ENCODE results near the gene EHBP1. TPM values are rescaled to one million over a fixed set of nuclear protein-coding genes. Genes with fewer than 3 reads are reported as not detected.

EHBP1 gene
- total and polyA plus RNA-seq, 2 donors (not counting 3 experiments of a cell fraction or from before 2014, with no cell fraction given): 8.4 to 34.8 TPM

DNA sequence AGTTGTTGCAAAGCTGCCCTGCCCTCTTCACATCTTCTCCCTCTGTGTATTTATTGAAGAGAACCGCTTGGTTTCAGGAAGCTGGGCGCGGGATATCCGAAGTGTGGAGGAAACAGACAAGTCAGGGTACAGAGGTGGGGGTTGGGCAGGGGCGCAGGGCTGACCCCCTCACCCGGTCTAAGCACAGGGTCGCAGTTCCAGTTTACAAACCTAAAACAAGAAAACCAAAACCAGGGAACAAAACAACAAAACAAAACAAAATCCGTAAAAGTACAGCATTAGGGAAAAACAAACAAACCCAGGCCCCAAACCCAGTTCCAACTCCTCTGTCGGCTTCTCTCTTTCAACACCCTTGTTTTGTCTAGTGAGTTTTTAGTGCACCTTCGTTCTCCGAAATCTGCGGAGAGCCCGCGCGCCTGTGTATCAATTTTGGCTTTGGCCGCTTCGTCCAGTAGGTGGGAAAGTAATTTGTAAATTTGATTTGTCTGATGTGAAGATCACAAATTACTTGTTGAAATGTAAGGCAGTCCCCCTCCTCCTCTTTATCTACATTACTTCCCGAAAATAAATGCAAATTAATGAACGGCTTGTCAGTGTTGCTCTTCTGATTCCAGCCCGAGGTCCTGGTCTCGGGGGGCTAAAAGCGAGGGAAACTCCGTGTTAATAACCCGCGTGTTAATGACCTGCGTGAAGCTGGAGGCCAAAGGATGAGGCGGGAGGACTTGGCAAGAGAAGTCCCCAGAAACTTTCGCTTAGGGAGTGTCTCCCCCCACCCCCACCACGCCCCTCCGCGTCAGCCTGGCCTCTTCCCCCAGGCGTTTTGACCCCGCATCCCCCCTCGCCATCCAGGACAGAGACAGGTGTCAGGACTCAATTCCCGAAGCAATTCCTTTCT is 352.0 kb downstream of the EHBP1 start:
- no TSS peak for BruUV-seq (replicated peaks)
- FAIRE-seq (no peak), DNase-seq (ENCODE audit: low read depth, low spot score) (peak; percentile 21)
- no peaks in the 10 kb centered on the region for H3K9me1 ChIP-seq (replicated peaks; ENCODE audit: control insufficient read depth, extremely low read depth, insufficient read depth, low read length)
- no peak overlapping the region for H2AFZ ChIP-seq (ENCODE audit: low read depth, low read length)
- H3K27ac ChIP-seq (ENCODE audit: insufficient read depth, low read depth, low read length): no peak overlapping the region
- ChIA-PET CTCF (interaction anchor here (1.4 kb wide), 1 partner anchor 601 kb away, joined by 3 read pairs; no protein-coding TSS in a partner anchor), POLR2A (no interaction called here)
- H3K4me3 ChIP-seq (replicated peaks in 1 of 3; ENCODE audit: insufficient read depth in 1 of 3, low read depth in 1 of 3, low read length in 3 of 3): no peak overlapping the region
- TF ChIP-seq JUN (IDR thresholded peaks at IDR 0.05; ENCODE audit: borderline replicate concordance, insufficient read depth, insufficient read length, low read depth) (no peak), EZH2 (IDR thresholded peaks at IDR 0.05; ENCODE audit: borderline replicate concordance, low read depth, low read length, severe bottlenecking) (peak; percentile 44)
- no peaks in the 10 kb centered on the region for H4K20me1 ChIP-seq (replicated peaks; ENCODE audit: control insufficient read depth, extremely low read depth, insufficient read depth, low read length)
- H3K36me3 ChIP-seq (ENCODE audit: control insufficient read depth in 2 of 2, extremely low read depth in 1 of 2, insufficient read depth in 2 of 2, low read length in 2 of 2): no peaks in the 10 kb centered on the region
- no peak overlapping the region for H3K9ac ChIP-seq (replicated peaks; ENCODE audit: extremely low read depth, insufficient read depth, low read length)
- H3K79me2 ChIP-seq (ENCODE audit: control insufficient read depth, insufficient read depth, low read length): no peaks in the 10 kb centered on the region
- intact Hi-C loops (cut with micrococcal nuclease): loop anchor here (1.0 to 10.0 kb wide), 3 partner anchors 7 to 583 kb away; partner anchors contain the start of genes EHBP1 and OTX1
- dilution Hi-C loops (cut with MboI; ENCODE audit: extremely low pct_ligation_motif_present, low sequenced_read_pairs): no loop called here
- no peaks in the 10 kb centered on the region for H3K9me3 ChIP-seq (replicated peaks; ENCODE audit: control insufficient read depth, insufficient read depth, low read length)
- no peak overlapping the region for H3K4me2 ChIP-seq (ENCODE audit: insufficient read depth, low read length)
- peaks cover 32% of the 10 kb centered on the region for H3K4me1 ChIP-seq (ENCODE audit: control insufficient read depth, extremely low read depth, insufficient read depth, low read length)
- H3K27me3 ChIP-seq (ENCODE audit: control insufficient read depth in 2 of 2, insufficient read depth in 2 of 2, low read length in 2 of 2): peaks cover 70 to 98% of the 10 kb centered on the region in 2 experiments

DNA sequence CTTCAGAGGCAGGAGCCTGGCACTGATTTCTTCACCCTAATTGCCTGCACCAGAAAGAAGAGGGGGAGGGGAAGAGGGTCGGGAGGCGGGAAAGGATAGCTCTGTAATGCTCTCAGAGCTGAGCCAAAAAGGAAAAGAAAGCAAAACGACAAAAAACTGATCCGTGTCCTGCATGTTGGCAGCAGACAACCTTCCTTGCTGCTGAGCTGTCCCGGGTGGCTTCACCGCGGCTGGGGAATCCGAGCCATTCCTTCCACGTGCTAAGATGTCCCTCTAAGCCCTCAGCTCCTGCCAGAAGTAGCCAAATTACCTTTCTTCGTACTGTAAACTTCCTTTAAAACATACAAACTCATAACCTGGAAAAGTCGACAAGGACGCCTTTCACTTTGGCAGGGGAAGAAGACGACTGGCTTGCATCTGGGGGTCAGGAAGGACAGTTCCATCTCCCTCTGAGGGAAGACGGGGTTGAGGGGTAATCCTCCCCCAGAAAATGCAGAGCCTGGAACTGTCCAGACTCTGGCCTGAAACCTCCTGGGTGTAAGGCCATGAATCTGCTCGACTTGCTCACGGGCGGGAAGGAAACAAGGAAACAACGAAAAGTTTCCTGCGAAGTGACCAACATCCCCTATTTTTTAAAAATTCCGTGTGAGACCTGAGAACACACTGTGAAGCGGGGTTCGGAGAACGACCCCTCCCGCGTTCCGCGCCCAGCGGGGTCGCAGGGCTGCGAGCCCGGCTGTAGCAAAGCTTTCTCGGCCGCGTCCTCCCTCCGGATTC is 352.8 kb downstream of the EHBP1 start:
- H3K27me3 ChIP-seq (ENCODE audit: control insufficient read depth in 2 of 2, insufficient read depth in 2 of 2, low read length in 2 of 2): peaks cover 73 to 98% of the 10 kb centered on the region in 2 experiments
- peaks cover 32% of the 10 kb centered on the region for H3K4me1 ChIP-seq (ENCODE audit: control insufficient read depth, extremely low read depth, insufficient read depth, low read length)
- dilution Hi-C loops (cut with MboI; ENCODE audit: extremely low pct_ligation_motif_present, low sequenced_read_pairs) (no loop called here), intact Hi-C loops (cut with micrococcal nuclease) (loop anchor here (1.0 to 10.0 kb wide), 3 partner anchors 8 to 584 kb away; partner anchors contain the start of genes EHBP1 and OTX1)
- no TSS peak for BruUV-seq (replicated peaks)
- TF ChIP-seq GATA2 (IDR thresholded peaks at IDR 0.05; ENCODE audit: insufficient read depth, insufficient read length, low read depth, low read length): no peak
- no peak for TF ChIP-seq FOS (IDR thresholded peaks at IDR 0.05; ENCODE audit: borderline replicate concordance, insufficient read depth, low read length)
- TF ChIP-seq MYC (IDR thresholded peaks at IDR 0.05; ENCODE audit: low read depth, low read length): no peak
- TF ChIP-seq, protein P1, sequence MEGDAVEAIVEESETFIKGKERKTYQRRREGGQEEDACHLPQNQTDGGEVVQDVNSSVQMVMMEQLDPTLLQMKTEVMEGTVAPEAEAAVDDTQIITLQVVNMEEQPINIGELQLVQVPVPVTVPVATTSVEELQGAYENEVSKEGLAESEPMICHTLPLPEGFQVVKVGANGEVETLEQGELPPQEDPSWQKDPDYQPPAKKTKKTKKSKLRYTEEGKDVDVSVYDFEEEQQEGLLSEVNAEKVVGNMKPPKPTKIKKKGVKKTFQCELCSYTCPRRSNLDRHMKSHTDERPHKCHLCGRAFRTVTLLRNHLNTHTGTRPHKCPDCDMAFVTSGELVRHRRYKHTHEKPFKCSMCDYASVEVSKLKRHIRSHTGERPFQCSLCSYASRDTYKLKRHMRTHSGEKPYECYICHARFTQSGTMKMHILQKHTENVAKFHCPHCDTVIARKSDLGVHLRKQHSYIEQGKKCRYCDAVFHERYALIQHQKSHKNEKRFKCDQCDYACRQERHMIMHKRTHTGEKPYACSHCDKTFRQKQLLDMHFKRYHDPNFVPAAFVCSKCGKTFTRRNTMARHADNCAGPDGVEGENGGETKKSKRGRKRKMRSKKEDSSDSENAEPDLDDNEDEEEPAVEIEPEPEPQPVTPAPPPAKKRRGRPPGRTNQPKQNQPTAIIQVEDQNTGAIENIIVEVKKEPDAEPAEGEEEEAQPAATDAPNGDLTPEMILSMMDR (IDR thresholded peaks at IDR 0.05; ENCODE audit: extremely low read depth in 1 of 2, insufficient read depth in 1 of 2, low read depth in 1 of 2, low read length in 2 of 2): no peak
- TF ChIP-seq, protein P2, sequence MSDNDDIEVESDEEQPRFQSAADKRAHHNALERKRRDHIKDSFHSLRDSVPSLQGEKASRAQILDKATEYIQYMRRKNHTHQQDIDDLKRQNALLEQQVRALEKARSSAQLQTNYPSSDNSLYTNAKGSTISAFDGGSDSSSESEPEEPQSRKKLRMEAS (IDR thresholded peaks at IDR 0.05; ENCODE audit: insufficient read depth, insufficient read length): no peak
- TF ChIP-seq POLR2AphosphoS5 (IDR thresholded peaks at IDR 0.05; ENCODE audit: insufficient read depth, low read depth, low read length): no peak
- TF ChIP-seq JUN (IDR thresholded peaks at IDR 0.05; ENCODE audit: borderline replicate concordance, insufficient read depth, insufficient read length, low read depth): no peak
- no peaks in the 10 kb centered on the region for H3K79me2 ChIP-seq (ENCODE audit: control insufficient read depth, insufficient read depth, low read length)
- no peak overlapping the region for H2AFZ ChIP-seq (ENCODE audit: low read depth, low read length)
- CTCF ChIA-PET: interaction anchor here (1.1 to 1.4 kb wide), 2 partner anchors 36 to 602 kb away, joined by 3 read pairs; no protein-coding TSS in a partner anchor
- H3K9me1 ChIP-seq (replicated peaks; ENCODE audit: control insufficient read depth, extremely low read depth, insufficient read depth, low read length): no peaks in the 10 kb centered on the region
- H3K36me3 ChIP-seq (ENCODE audit: control insufficient read depth in 2 of 2, extremely low read depth in 1 of 2, insufficient read depth in 2 of 2, low read length in 2 of 2): no peaks in the 10 kb centered on the region
- POLR2A ChIA-PET: no interaction called here
- no peaks in the 10 kb centered on the region for H4K20me1 ChIP-seq (replicated peaks; ENCODE audit: control insufficient read depth, extremely low read depth, insufficient read depth, low read length)
- no peaks in the 10 kb centered on the region for H3K9me3 ChIP-seq (replicated peaks; ENCODE audit: control insufficient read depth, insufficient read depth, low read length)
- no peak overlapping the region for H3K4me3 ChIP-seq (replicated peaks in 1 of 3; ENCODE audit: insufficient read depth in 1 of 3, low read depth in 1 of 3, low read length in 3 of 3)
- FAIRE-seq (no peak), DNase-seq (ENCODE audit: low read depth, low spot score) (peak; percentile 64)
- peak overlapping the region; percentile 19 for H3K4me2 ChIP-seq (ENCODE audit: insufficient read depth, low read length)
- no peak overlapping the region for H3K9ac ChIP-seq (replicated peaks; ENCODE audit: extremely low read depth, insufficient read depth, low read length)
- H3K27ac ChIP-seq (ENCODE audit: insufficient read depth, low read depth, low read length): no peak overlapping the region
